ENCODE results near the gene MFSD2A. TPM values are rescaled to one million over a fixed set of nuclear protein-coding genes. Genes with fewer than 3 reads are reported as not detected.
A peak's percentile ranks its signal among the peaks of the same experiment; 100 is the strongest.

The MFSD2A gene
- total RNA-seq, 1 experiment from 2014 or later: 3.9 TPM

DNA sequence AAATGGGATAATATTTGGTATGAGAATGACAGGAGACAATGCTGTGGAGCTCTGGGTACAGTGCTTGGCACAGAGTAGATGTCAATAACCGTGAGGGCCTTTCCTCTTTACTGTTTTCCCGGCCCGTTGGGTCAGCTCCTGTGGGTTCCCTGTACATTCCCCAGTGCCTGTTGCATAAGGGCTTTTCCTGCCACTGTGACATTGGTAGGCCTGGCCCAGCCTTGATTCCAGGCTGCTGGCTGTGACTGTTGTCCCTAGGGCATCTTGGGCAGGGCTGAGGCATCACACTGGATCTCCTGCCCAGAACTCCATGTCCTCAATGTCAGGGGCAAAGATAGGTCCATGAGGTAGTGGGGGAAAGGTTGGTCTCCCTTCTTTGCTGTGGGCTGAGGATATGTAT is 27.4 kb upstream of the MFSD2A start:
- Mint-ChIP-seq H3K4me1 (ENCODE audit: low read depth, unreplicated experiment) (peaks cover 6% of the 10 kb centered on the region), H3K4me3 (ENCODE audit: low read depth, unreplicated experiment) (no peak overlapping the region), H3K27me3 (ENCODE audit: unreplicated experiment) (peaks cover 48% of the 10 kb centered on the region), H3K9me3 (ENCODE audit: low read depth, unreplicated experiment) (no peaks in the 10 kb centered on the region), H3K27ac (ENCODE audit: unreplicated experiment) (no peak overlapping the region), H3K36me3 (ENCODE audit: insufficient read depth, unreplicated experiment) (no peaks in the 10 kb centered on the region)
- intact Hi-C loops (cut with micrococcal nuclease; ENCODE audit: unreplicated experiment): no loop called here
- TF ChIP-seq, protein P1, sequence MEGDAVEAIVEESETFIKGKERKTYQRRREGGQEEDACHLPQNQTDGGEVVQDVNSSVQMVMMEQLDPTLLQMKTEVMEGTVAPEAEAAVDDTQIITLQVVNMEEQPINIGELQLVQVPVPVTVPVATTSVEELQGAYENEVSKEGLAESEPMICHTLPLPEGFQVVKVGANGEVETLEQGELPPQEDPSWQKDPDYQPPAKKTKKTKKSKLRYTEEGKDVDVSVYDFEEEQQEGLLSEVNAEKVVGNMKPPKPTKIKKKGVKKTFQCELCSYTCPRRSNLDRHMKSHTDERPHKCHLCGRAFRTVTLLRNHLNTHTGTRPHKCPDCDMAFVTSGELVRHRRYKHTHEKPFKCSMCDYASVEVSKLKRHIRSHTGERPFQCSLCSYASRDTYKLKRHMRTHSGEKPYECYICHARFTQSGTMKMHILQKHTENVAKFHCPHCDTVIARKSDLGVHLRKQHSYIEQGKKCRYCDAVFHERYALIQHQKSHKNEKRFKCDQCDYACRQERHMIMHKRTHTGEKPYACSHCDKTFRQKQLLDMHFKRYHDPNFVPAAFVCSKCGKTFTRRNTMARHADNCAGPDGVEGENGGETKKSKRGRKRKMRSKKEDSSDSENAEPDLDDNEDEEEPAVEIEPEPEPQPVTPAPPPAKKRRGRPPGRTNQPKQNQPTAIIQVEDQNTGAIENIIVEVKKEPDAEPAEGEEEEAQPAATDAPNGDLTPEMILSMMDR (IDR thresholded peaks at IDR 0.05; ENCODE audit: unreplicated experiment): no peak
- no peak for DNase-seq
- no TSS peak for BruUV-seq (replicated peaks)
- CTCF ChIA-PET: no interaction called here

DNA sequence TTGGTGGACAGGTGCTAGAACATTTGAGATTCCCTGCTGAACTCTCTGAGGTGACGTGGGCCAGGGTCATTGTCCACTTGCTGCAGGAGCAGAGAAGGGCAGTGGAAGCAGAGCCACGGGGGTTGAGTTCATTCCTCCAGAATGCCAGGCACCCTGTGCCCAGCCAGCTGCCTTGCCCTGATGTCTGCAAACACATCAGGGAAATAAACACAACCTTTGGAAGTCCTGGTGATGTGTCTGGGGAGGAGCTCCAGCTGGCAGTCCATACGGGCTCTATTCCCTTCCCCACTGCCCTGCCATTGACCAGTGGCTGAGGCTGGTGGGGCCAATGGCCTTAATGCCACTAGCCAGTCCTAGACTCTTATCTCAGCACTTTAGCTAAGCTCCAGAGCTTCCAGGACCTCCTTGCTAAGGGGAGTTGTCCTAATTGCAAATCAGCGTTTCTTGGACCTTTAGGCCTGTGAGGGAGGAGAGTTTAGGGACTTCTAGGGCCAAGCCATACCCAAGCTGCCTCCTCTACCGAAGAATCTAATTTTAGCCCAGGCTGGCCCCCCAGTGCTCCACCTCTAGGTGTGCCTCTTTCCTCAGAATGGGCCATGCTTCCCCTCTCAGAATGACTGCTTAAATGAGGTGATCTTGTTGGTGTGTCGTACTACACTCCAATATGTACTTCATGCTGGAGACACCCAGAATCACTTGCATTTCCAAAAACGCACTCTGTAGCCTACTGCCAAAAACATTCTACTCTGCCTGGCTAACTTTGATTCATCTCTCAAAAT is 25.9 kb upstream of the MFSD2A start:
- Mint-ChIP-seq H3K27me3 (ENCODE audit: unreplicated experiment) (peaks cover 44% of the 10 kb centered on the region), H3K36me3 (ENCODE audit: insufficient read depth, unreplicated experiment) (no peaks in the 10 kb centered on the region), H3K4me1 (ENCODE audit: low read depth, unreplicated experiment) (peaks cover 7% of the 10 kb centered on the region), H3K27ac (ENCODE audit: unreplicated experiment) (no peak overlapping the region), H3K9me3 (ENCODE audit: low read depth, unreplicated experiment) (no peaks in the 10 kb centered on the region), H3K4me3 (ENCODE audit: low read depth, unreplicated experiment) (no peak overlapping the region)
- TF ChIP-seq, protein P1 (IDR thresholded peaks at IDR 0.05; ENCODE audit: unreplicated experiment): no peak
- no TSS peak for BruUV-seq (replicated peaks)
- CTCF ChIA-PET: no interaction called here
- DNase-seq: no peak
- intact Hi-C loops (cut with micrococcal nuclease; ENCODE audit: unreplicated experiment): no loop called here

DNA sequence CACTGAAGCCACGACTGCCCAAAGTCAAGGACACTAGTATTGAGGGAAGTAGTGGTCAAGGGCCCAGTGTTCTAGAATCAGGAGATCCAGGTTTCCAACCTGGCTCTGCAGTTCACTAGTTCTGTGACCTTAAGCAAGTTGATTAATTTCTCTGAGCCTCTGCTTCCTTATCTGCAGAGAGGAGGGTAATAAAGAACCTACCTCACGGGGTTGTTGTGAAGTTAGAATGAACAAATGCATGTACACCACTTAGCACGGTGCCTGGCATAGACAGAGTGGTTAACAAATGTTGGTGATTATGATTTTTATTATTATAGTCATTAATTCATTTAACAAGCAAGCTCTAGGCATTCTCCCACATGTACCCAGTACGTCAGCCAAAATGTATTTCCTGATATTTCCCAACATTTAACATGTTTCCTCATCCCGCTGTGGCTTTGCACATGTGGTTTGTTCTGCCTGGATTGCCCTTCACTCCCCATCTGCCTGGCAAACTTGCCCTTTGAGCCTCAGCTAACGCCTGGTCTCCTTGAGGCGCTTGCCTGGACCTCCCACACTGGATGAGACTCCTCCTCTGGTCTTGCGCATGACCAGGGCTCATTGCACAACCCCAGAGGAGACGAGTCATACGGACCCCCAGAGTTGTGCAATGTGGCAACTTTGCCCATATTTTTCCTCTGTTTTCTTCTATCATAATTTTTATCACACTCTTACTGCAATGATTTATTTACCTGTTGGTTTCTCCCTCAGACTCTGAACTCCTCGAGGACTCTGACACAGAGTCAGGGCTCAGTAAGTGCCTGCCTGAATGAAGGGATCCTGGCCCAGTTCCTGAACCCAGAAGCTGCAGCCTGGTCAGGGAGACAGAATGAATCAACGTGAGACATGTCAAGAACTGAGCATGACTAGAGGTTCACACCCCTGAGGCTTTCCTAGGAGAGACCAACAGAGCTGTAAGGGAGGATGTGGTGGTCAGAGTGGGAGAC is 20.7 kb upstream of the MFSD2A start:
- Mint-ChIP-seq H3K27me3 (ENCODE audit: unreplicated experiment) (no peaks in the 10 kb centered on the region), H3K9me3 (ENCODE audit: low read depth, unreplicated experiment) (no peaks in the 10 kb centered on the region), H3K36me3 (ENCODE audit: insufficient read depth, unreplicated experiment) (peaks cover 5% of the 10 kb centered on the region), H3K4me1 (ENCODE audit: low read depth, unreplicated experiment) (peaks cover 11% of the 10 kb centered on the region), H3K27ac (ENCODE audit: unreplicated experiment) (peak overlapping the region; percentile 27), H3K4me3 (ENCODE audit: low read depth, unreplicated experiment) (no peak overlapping the region)
- peak; percentile 58 for DNase-seq
- CTCF ChIA-PET: interaction anchor here (0.8 kb wide), 1 partner anchor 22 kb away, joined by 3 read pairs; no protein-coding TSS in a partner anchor
- BruUV-seq (replicated peaks): no TSS peak
- intact Hi-C loops (cut with micrococcal nuclease; ENCODE audit: unreplicated experiment): no loop called here
- TF ChIP-seq, protein P1 (IDR thresholded peaks at IDR 0.05; ENCODE audit: unreplicated experiment): no peak

DNA sequence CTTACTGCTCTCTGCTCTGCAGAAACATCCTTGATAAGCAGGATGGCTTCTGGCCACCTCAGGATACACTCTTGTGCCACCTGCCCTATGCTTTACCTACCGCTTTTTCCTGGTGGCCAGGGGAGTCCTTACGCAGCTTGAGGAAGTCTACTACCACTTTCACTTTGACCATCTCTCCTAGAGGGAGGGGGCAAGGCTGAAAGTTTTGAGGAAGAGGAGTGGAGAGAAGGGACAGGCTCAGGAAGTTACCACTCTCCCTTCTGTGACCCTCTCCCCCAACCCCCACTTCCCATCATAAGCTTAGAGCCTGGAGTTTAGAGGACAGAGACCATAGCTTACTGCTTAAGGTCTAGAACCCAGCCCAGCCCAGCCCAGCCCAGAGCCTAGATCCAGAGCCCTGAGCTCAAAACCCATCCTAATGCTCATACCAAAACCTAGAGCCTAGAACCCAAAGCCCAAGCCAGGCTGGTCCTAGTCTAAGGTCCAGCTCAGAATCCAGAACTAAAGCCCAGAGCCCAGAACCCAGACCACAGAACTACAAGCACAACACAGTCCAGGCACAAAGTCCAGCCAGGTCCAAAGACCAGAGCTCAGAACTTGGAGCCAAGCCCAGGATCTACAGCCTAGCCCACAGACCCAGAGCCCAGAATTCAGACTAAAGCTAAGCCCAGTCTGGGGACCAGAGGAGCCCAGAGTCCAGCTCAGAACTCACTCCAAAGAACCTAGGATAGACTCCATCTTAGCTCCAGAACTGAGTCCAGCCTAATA is 18.0 kb upstream of the MFSD2A start:
- H3K4me3 Mint-ChIP-seq (ENCODE audit: low read depth, unreplicated experiment): no peak overlapping the region
- intact Hi-C loops (cut with micrococcal nuclease; ENCODE audit: unreplicated experiment): no loop called here
- no TSS peak for BruUV-seq (replicated peaks)
- no peaks in the 10 kb centered on the region for H3K9me3 Mint-ChIP-seq (ENCODE audit: low read depth, unreplicated experiment)
- peaks cover 11% of the 10 kb centered on the region for H3K4me1 Mint-ChIP-seq (ENCODE audit: low read depth, unreplicated experiment)
- H3K27me3 Mint-ChIP-seq (ENCODE audit: unreplicated experiment): peaks cover 13% of the 10 kb centered on the region
- CTCF ChIA-PET: interaction anchor here (0.6 kb wide), 1 partner anchor 21 kb away, joined by 4 read pairs; no protein-coding TSS in a partner anchor
- H3K27ac Mint-ChIP-seq (ENCODE audit: unreplicated experiment): no peak overlapping the region
- TF ChIP-seq, protein P1 (IDR thresholded peaks at IDR 0.05; ENCODE audit: unreplicated experiment): no peak
- DNase-seq: no peak
- H3K36me3 Mint-ChIP-seq (ENCODE audit: insufficient read depth, unreplicated experiment): peaks cover 5% of the 10 kb centered on the region

All from Calu3 (cell line).